RPMI8226 (cell line): Measurements from ENCODE around the gene KRTAP5-2.
A peak's percentile ranks its signal among the peaks of the same experiment; 100 is the strongest.

Source experiments
- DNase-seq: peaks from one replicate; pipeline ENCODE4 v3.0.0-alpha.2; 2015

Gene KRTAP5-2

DNA sequence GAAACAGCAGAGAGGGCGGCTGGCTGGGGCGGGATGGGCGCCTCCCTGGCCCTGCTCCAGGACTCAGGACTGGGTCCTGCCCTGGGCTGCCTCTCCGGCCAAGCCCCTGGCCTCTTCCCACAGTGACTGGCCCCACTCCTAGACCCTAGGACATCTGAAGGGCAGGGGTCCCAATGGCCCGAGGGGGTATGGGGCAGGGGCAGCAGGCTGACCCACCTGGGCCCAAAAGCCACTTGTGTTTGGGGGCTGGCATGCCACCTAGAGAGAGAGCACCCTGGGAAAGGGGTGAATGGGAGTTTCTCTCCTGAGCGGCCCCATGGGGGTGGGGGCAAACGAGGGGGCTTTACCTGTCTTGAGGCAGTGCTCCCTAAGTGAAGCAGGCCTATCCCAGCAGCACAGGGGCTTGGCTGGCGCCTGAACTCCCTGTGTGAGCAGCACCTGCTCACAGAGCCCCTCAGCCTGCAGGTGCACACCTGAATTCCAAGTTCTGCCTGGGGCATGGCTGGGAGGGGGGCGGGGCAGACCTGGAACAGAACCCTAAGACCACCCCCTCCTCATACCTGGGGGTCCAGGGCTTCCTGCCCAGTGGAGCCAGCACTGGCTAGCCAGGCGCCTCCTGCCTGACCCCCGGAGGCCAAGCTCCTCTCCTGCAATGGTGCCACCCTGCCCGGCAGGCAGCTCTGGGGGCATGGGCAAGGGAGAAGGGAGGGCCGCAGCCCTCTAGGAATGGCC lies 42.9 kb downstream of the KRTAP5-2 start:
- DNase-seq = no peak

GRCh38 chr11:1553808-1554594 lies 44.1 kb downstream of the KRTAP5-2 start:
- DNase-seq = peak; percentile 77

DNA sequence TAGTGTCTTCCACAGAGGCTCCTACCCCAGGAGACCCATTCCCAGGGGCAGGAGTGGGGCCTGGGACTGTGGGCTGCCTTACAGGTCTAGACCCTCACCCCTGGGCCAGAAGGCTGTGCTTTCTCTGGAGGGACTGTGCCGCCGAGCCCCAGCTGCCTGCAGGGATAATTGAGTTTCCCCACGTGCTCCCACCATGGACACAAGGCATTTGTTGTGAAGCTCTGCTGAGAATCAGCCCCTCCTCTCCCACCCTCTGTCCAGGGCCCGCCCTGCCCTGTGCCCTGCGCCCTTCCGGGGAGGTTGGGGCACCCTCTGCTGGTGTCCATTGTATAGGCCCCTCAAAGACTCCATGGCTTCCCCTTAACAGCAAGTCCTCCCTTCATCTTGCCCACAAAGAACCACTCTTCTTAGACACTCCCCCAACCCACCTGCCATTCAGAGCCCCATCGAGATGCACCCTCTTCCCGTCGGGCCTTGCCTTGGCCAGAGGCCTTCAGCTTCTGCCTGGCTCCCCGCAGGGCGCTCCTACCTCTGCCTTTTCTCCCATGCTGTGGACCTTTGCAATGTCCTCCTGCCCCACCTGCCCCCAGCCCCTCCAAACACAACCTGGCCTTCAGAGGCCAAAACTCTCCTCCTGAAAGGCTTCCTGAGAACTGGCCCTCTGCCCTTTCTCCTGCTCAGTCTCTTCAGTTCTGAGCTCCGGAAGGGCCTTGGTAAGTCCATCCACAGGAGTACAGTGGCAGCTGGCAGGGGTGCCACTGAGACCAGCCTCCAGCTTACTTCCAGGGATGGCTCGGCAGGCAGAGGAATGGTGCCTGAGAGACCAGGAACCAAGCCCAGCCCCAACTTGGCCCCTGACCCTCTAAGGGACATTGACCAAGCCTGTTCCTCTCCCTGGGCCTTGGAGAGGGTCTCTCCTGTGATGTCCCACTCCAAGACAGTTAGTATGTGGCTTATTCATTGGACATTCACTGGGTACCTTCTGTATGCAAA lies 48.5 kb downstream of the KRTAP5-2 start:
- DNase-seq = peak; percentile 19

GRCh38 chr11:1548221-1549070 lies 49.6 kb downstream of the KRTAP5-2 start:
- peak; percentile 87 for DNase-seq

DNA sequence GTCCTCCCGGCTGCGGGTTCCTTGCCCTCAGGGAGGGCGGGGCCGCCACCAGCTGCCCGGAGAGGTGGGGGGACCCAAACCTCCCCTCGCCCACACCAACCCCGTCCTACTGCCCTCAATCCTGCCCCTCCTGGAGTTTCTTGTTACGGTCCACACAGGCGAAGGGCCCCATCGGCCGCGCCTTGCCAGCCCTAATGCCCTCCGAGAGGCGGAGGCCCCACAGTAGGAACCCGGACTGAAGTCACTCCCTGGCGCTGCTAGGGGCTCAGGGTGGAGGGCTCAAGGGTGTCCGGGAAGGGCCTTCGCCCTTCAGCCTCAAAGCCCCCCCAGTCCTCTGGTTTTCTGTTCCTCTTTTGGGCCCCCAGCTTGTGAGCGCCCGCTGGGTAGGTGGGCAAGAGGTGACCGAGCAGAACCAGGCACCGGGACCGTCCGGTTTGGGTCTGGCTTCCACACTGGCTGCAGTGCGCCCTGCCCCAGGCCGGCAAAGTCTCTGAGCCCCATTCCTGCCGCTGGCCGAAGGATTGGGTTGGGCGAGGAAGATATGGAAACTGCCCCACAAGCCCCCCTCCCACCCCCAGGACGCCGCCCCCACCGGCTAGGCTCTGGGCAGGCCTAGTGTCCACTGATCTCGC lies 50.5 kb downstream of the KRTAP5-2 start:
- peak; percentile 17 for DNase-seq
